ENCODE results near the gene PALM3.

GRCh38 chr19:14027856-14028450, 33.9 kb downstream of the PALM3 start, which contains the start of gene RLN3:
- no peak for TF ChIP-seq SP1 (IDR thresholded peaks at IDR 0.05)
- TF ChIP-seq TARDBP (IDR thresholded peaks at IDR 0.05) = no peak
- no peak for TF ChIP-seq FOXK2 (IDR thresholded peaks at IDR 0.05)
- no peak for TF ChIP-seq CTBP1 (IDR thresholded peaks at IDR 0.05; ENCODE audit: borderline replicate concordance)
- no peak for TF ChIP-seq ARNT (IDR thresholded peaks at IDR 0.05)
- TF ChIP-seq FOXM1 (IDR thresholded peaks at IDR 0.05; ENCODE audit: borderline replicate concordance) = no peak
- TF ChIP-seq HDGF (IDR thresholded peaks at IDR 0.05; ENCODE audit: borderline replicate concordance) = no peak
- TF ChIP-seq BHLHE40 (IDR thresholded peaks at IDR 0.05; ENCODE audit: borderline replicate concordance) = no peak
- no peak for TF ChIP-seq L3MBTL2 (conservative IDR thresholded peaks at IDR 0.05)
- no peak for TF ChIP-seq PKNOX1 (IDR thresholded peaks at IDR 0.05)
